Measurements from ENCODE around the gene ADRM1. TPM values are rescaled to one million over a fixed set of nuclear protein-coding genes. Genes with fewer than 3 reads are reported as not detected.
A peak's percentile ranks its signal among the peaks of the same experiment; 100 is the strongest.

The ADRM1 gene
- total and polyA plus RNA-seq, 12 donors: 67.7 to 192 (median 74.7) TPM

- H3K27me3 ChIP-seq: no peaks in the 10 kb centered on the region
- H3K4me1 ChIP-seq: peaks cover 2 to 32% (median 13%) of the 10 kb centered on the region in 9 donors
- intact Hi-C loops (cut with DNase I): no loop called here
- no peaks in the 10 kb centered on the region for H3K9me3 ChIP-seq
- H3K4me3 ChIP-seq: no peak overlapping the region
- 69 to 77% methylated on average over 10 of the region's 10 CpGs for WGBS, 2 donors
- no peak overlapping the region for H3K27ac ChIP-seq
- no peak for ATAC-seq
- no peak for DNase-seq
- peaks cover 0 to 88% (median 25%) of the 10 kb centered on the region in 9 donors for H3K36me3 ChIP-seq
- no peak for TF ChIP-seq CTCF (IDR thresholded peaks at IDR 0.05)
Measured at GRCh38 chr20:62272200-62272599, 30.6 kb upstream of the ADRM1 start.

GRCh38 chr20:62273416-62273815 lies 29.4 kb upstream of the ADRM1 start:
- Histone ChIP-seq H3K9me3 (no peaks in the 10 kb centered on the region), H3K4me3 (no peak overlapping the region), H3K27me3 (no peaks in the 10 kb centered on the region), H3K4me1 (peaks cover 0 to 28% (median 15%) of the 10 kb centered on the region in 9 donors), H3K36me3 (peaks cover 0 to 81% (median 25%) of the 10 kb centered on the region in 9 donors), H3K27ac (no peak overlapping the region)
- ATAC-seq: no peak
- no peak for TF ChIP-seq CTCF (IDR thresholded peaks at IDR 0.05)
- intact Hi-C loops (cut with DNase I): no loop called here
- 96% methylated on average over 18 of the region's 18 CpGs for WGBS, 2 donors
- DNase-seq: no peak

- Histone ChIP-seq H3K4me3 (no peak overlapping the region), H3K27ac (no peak overlapping the region), H3K36me3 (peaks cover 0 to 78% (median 27%) of the 10 kb centered on the region in 9 donors), H3K4me1 (peaks cover 0 to 23% (median 14%) of the 10 kb centered on the region in 9 donors), H3K9me3 (no peaks in the 10 kb centered on the region), H3K27me3 (no peaks in the 10 kb centered on the region)
- intact Hi-C loops (cut with DNase I): no loop called here
- no peak for TF ChIP-seq CTCF (IDR thresholded peaks at IDR 0.05)
- peak in 3 of 8 donors; percentile 23 to 49 (median 33) for ATAC-seq
- WGBS, 2 donors: 68 to 75% methylated on average over 13 of the region's 13 CpGs
- DNase-seq: no peak
Measured at GRCh38 chr20:62274332-62274950, 28.4 kb upstream of the ADRM1 start.

- no peak for DNase-seq
- no peak for ATAC-seq
- H3K4me3 ChIP-seq: no peak overlapping the region
- H3K4me1 ChIP-seq: peaks cover 0 to 23% (median 14%) of the 10 kb centered on the region in 9 donors
- WGBS, 2 donors: 94 to 95% methylated on average over 10 of the region's 10 CpGs
- intact Hi-C loops (cut with DNase I): no loop called here
- no peak for TF ChIP-seq CTCF (IDR thresholded peaks at IDR 0.05)
- H3K27me3 ChIP-seq: no peaks in the 10 kb centered on the region
- H3K27ac ChIP-seq: no peak overlapping the region
- no peaks in the 10 kb centered on the region for H3K9me3 ChIP-seq
- peaks cover 0 to 80% (median 35%) of the 10 kb centered on the region in 9 donors for H3K36me3 ChIP-seq
Measured at GRCh38 chr20:62275219-62275618, 27.6 kb upstream of the ADRM1 start.

All from heart right ventricle (tissue), 16 donors.